Stimulated activated naive B cell treated with anti-CD40 and anti-IgM and Interleukin-4, amounts not matched to agents 10 μg/mL and 1 μg/mL and 100 μg/mL, for 72 hours (primary cell): ENCODE results near the gene UCHL1.
"Not testable (repeated sequence)": the region's sequence is repeated elsewhere in the genome, so short reads cannot be mapped to it uniquely, and the experiment has no call there.

Experiments used
- ATAC-seq, 2 donors: fragments of 150-1000 bp; cut with Tn5 transposase; replicated peaks; 2 replicates each; pipeline ENCODE4 v1.10.0; 2021; ENCODE audit warnings: moderate library complexity in 1 of 2
- DNase-seq: peaks from one replicate; pipeline ENCODE4 v3.0.0; 2021
- H3K27ac Mint-ChIP-seq: one replicate; pipeline ENCODE4 v1.8.0; 2022; ENCODE audit warnings: mild to moderate bottlenecking, mixed read lengths
- H3K27me3 Mint-ChIP-seq, 2 donors: one replicate each; pipeline ENCODE4 v1.8.0; 2022; ENCODE audit warnings: mixed read lengths in 2 of 2
- H3K36me3 Mint-ChIP-seq, 2 donors: one replicate each; pipeline ENCODE4 v1.8.0; 2022; ENCODE audit warnings: mixed read lengths in 2 of 2, mild to moderate bottlenecking in 1 of 2
- H3K4me1 Mint-ChIP-seq, 2 donors: one replicate each; pipeline ENCODE4 v1.8.0; 2022; ENCODE audit warnings: mixed read lengths in 2 of 2, mild to moderate bottlenecking in 1 of 2
- H3K4me3 Mint-ChIP-seq, 2 donors: one replicate each; pipeline ENCODE4 v1.8.0; 2022; ENCODE audit warnings: mild to moderate bottlenecking in 2 of 2, mixed read lengths in 2 of 2, moderate library complexity in 1 of 2
- H3K9me3 Mint-ChIP-seq, 2 donors: one replicate each; pipeline ENCODE4 v1.8.0; 2022; ENCODE audit warnings: mixed read lengths in 2 of 2, mild to moderate bottlenecking in 1 of 2

The UCHL1 gene

DNA sequence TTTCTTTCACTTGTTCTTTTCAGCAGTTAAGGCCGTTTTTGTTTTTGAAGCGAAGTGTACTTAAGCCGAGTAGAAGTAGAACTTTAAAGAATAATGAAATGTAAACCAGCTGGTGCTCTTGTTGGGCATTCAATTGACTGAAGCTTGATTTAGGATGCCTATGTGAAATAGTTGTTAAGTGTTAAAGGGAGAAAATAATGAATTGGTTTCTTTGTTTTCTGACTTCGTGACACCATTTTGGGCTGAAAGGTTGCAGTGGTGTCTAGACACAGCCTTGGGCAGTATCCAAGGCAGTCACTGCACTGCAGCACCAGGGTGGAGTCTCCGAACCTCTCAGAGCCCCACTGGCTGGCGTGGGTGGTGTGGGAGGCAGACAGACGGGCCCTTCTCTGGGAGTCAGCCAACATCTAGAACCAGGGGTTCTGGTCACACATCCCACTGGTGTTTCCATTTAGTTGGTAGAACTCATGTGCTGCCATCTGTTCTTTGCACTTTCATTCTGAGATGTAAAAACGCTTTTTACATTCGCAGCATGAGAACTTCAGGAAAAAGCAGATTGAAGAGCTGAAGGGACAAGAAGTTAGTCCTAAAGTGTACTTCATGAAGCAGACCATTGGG, 3.5 kb downstream of the UCHL1 start:
- Mint-ChIP-seq H3K27me3 (peaks cover 33 to 35% of the 10 kb centered on the region in 2 donors), H3K9me3 (no peaks in the 10 kb centered on the region), H3K36me3 (no peaks in the 10 kb centered on the region), H3K4me1 (peaks cover 8 to 14% of the 10 kb centered on the region in 2 donors), H3K27ac (no peak overlapping the region), H3K4me3 (no peak overlapping the region)
- ATAC-seq (no peak), DNase-seq (no peak)

GRCh38 chr4:41262198-41262597, 5.5 kb downstream of the UCHL1 start:
- H3K27ac Mint-ChIP-seq = no peak overlapping the region
- H3K36me3 Mint-ChIP-seq = no peaks in the 10 kb centered on the region
- peaks cover 16 to 26% of the 10 kb centered on the region in 2 donors for H3K27me3 Mint-ChIP-seq
- ATAC-seq (no peak), DNase-seq (no peak)
- no peaks in the 10 kb centered on the region for H3K9me3 Mint-ChIP-seq
- no peak overlapping the region for H3K4me3 Mint-ChIP-seq
- H3K4me1 Mint-ChIP-seq = peaks cover 6 to 9% of the 10 kb centered on the region in 2 donors

GRCh38 chr4:41264212-41264611, 7.5 kb downstream of the UCHL1 start:
- H3K9me3 Mint-ChIP-seq = no peaks in the 10 kb centered on the region
- no peak overlapping the region for H3K4me3 Mint-ChIP-seq
- DNase-seq (no peak), ATAC-seq (no peak)
- no peak overlapping the region for H3K27ac Mint-ChIP-seq
- H3K4me1 Mint-ChIP-seq = no peaks in the 10 kb centered on the region
- H3K27me3 Mint-ChIP-seq = peaks cover 0 to 13% of the 10 kb centered on the region in 2 donors
- no peaks in the 10 kb centered on the region for H3K36me3 Mint-ChIP-seq

DNA sequence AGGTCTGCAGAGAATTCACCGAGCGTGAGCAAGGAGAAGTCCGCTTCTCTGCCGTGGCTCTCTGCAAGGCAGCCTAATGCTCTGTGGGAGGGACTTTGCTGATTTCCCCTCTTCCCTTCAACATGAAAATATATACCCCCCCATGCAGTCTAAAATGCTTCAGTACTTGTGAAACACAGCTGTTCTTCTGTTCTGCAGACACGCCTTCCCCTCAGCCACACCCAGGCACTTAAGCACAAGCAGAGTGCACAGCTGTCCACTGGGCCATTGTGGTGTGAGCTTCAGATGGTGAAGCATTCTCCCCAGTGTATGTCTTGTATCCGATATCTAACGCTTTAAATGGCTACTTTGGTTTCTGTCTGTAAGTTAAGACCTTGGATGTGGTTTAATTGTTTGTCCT, 11.3 kb downstream of the UCHL1 start:
- no peaks in the 10 kb centered on the region for H3K9me3 Mint-ChIP-seq
- no peaks in the 10 kb centered on the region for H3K36me3 Mint-ChIP-seq
- no peak for DNase-seq
- peaks cover 0 to under 1% of the 10 kb centered on the region in 2 donors for H3K27me3 Mint-ChIP-seq
- no peak overlapping the region for H3K27ac Mint-ChIP-seq
- H3K4me3 Mint-ChIP-seq = no peak overlapping the region
- ATAC-seq = no peak
- H3K4me1 Mint-ChIP-seq = no peaks in the 10 kb centered on the region

- Mint-ChIP-seq H3K27ac (no peak overlapping the region), H3K9me3 (no peaks in the 10 kb centered on the region), H3K27me3 (peaks cover 0 to 5% of the 10 kb centered on the region in 2 donors), H3K4me1 (no peaks in the 10 kb centered on the region), H3K4me3 (no peak overlapping the region), H3K36me3 (no peaks in the 10 kb centered on the region)
- DNase-seq = no peak
- no peak for ATAC-seq
Observed at GRCh38 chr4:41268721-41269517, 12.2 kb downstream of the UCHL1 start.

- DNase-seq = no peak
- Mint-ChIP-seq H3K4me3 (no peak overlapping the region), H3K36me3 (no peaks in the 10 kb centered on the region), H3K27me3 (peaks cover 1 to 6% of the 10 kb centered on the region in 2 donors), H3K9me3 (no peaks in the 10 kb centered on the region), H3K4me1 (no peaks in the 10 kb centered on the region), H3K27ac (no peak overlapping the region)
- ATAC-seq = no peak
Observed at GRCh38 chr4:41269682-41270081, 13.0 kb downstream of the UCHL1 start.

DNA sequence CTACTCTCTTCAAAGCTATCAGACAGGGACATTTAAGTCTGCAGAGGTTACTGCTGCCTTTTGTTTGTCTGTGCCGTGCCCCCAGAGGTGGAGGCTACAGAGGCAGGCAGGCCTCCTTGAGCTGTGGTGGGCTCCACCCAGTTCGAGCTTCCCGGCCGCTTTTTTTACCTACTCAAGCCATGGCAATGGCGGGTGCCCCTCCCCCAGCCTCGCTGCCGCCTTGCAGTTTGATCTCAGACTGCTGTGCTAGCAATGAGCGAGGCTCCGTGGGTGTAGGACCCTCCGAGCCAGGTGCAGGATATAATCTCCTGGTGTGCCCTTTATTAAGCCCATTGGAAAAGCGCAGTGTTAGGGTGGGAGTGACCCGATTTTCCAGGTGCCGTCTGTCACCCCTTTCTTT, 19.2 kb downstream of the UCHL1 start:
- H3K36me3 Mint-ChIP-seq, H3K27ac Mint-ChIP-seq: not testable (repeated sequence)
- H3K27me3 Mint-ChIP-seq = peaks cover 24% of the 10 kb centered on the region in 2 donors

GRCh38 chr4:41280010-41280409, 23.3 kb downstream of the UCHL1 start:
- H3K4me1 Mint-ChIP-seq = no peaks in the 10 kb centered on the region

More for the DNA sequence above, 19.2 kb downstream of the UCHL1 start:
- not testable (repeated sequence) for H3K4me1 Mint-ChIP-seq, H3K9me3 Mint-ChIP-seq, H3K4me3 Mint-ChIP-seq, DNase-seq, ATAC-seq

GRCh38 chr4:41281038-41281634, 24.4 kb downstream of the UCHL1 start:
- no peaks in the 10 kb centered on the region for H3K36me3 Mint-ChIP-seq
- peak; percentile 93 to 96 for ATAC-seq
- peak; percentile 31 for DNase-seq
- no peak overlapping the region for H3K4me3 Mint-ChIP-seq
- H3K27me3 Mint-ChIP-seq = peaks cover 12 to 15% of the 10 kb centered on the region in 2 donors
- H3K4me1 Mint-ChIP-seq = no peaks in the 10 kb centered on the region
- peaks cover 0 to 2% of the 10 kb centered on the region in 2 donors for H3K9me3 Mint-ChIP-seq
- no peak overlapping the region for H3K27ac Mint-ChIP-seq

More at GRCh38 chr4:41280010-41280409, 23.3 kb downstream of the UCHL1 start:
- Mint-ChIP-seq H3K36me3 (peaks cover 0 to 2% of the 10 kb centered on the region in 2 donors), H3K27ac (no peak overlapping the region), H3K27me3 (peaks cover 14 to 20% of the 10 kb centered on the region in 2 donors), H3K9me3 (peaks cover 0 to 2% of the 10 kb centered on the region in 2 donors), H3K4me3 (no peak overlapping the region)
- ATAC-seq (no peak), DNase-seq (no peak)

GRCh38 chr4:41282366-41282765, 25.6 kb downstream of the UCHL1 start:
- peaks cover 12 to 15% of the 10 kb centered on the region in 2 donors for H3K27me3 Mint-ChIP-seq
- DNase-seq (no peak), ATAC-seq (no peak)
- no peaks in the 10 kb centered on the region for H3K36me3 Mint-ChIP-seq
- H3K4me1 Mint-ChIP-seq = no peaks in the 10 kb centered on the region
- H3K4me3 Mint-ChIP-seq = no peak overlapping the region
- no peak overlapping the region for H3K27ac Mint-ChIP-seq
- peaks cover 0 to 2% of the 10 kb centered on the region in 2 donors for H3K9me3 Mint-ChIP-seq

DNA sequence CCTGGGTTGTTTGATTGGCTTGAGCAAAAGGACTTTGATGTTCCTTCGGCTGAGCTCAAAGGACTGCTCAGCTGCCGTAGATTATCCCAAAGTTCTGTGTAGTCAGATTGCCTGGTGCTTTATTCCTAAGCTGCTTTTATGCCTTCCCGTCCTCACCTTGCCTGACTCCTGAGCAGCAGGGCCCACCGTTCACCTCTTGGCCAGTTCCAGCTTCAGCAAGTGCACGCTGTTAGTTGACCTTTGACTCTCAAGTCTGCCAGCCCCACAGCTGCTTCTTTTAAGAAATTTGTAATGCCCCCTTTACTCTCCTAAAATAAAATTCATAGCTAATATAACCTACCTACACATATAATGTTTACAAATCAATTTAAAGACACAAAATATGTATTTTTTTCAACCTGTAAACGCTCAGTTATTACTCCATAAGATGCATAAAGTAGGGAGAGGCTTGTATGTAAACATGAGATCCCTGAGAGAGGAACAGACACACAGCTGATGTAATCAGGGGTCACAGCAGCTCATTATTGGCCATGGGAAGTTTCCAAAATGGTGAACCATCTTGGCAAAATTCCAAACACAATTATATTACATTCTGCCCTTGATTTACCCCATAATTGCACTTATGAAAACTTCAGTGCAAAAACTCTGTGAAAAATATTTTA, 28.6 kb downstream of the UCHL1 start:
- DNase-seq (no peak), ATAC-seq (no peak)
- no peaks in the 10 kb centered on the region for H3K9me3 Mint-ChIP-seq
- no peak overlapping the region for H3K4me3 Mint-ChIP-seq
- no peaks in the 10 kb centered on the region for H3K4me1 Mint-ChIP-seq
- H3K27me3 Mint-ChIP-seq = peaks cover 2 to 5% of the 10 kb centered on the region in 2 donors
- H3K36me3 Mint-ChIP-seq = no peaks in the 10 kb centered on the region
- H3K27ac Mint-ChIP-seq = no peak overlapping the region

GRCh38 chr4:41285864-41286235, 29.1 kb downstream of the UCHL1 start:
- ATAC-seq (no peak), DNase-seq (no peak)
- Mint-ChIP-seq H3K36me3 (no peaks in the 10 kb centered on the region), H3K27ac (no peak overlapping the region), H3K4me1 (no peaks in the 10 kb centered on the region), H3K9me3 (no peaks in the 10 kb centered on the region), H3K27me3 (no peaks in the 10 kb centered on the region), H3K4me3 (no peak overlapping the region)

DNA sequence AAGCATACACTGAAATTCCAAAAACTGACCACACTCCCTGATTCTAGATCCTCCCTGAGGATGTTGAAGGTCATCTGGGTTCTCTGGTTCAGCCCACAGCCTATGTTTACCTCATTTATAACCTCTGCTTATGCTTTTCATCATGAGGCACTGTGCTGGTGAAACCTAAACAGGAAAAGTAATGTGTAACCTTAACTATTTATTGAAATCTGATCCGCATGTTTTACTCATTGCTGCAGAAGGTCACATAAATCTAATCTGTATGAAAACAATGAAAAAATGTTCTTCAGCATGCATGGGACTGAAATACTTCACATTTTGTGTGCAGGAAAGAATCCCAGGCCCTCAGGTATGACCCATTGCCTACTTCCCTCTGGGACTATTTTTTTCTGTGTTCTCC, 30.3 kb downstream of the UCHL1 start:
- Mint-ChIP-seq H3K36me3 (no peaks in the 10 kb centered on the region), H3K4me1 (no peaks in the 10 kb centered on the region), H3K9me3 (no peaks in the 10 kb centered on the region), H3K27ac (no peak overlapping the region), H3K4me3 (no peak overlapping the region), H3K27me3 (no peaks in the 10 kb centered on the region)
- DNase-seq (no peak), ATAC-seq (peak in 1 of 2 donors; percentile 14)

- DNase-seq (no peak), ATAC-seq (no peak)
- no peaks in the 10 kb centered on the region for H3K27me3 Mint-ChIP-seq
- H3K36me3 Mint-ChIP-seq = no peaks in the 10 kb centered on the region
- no peak overlapping the region for H3K27ac Mint-ChIP-seq
- H3K4me3 Mint-ChIP-seq = no peak overlapping the region
- no peaks in the 10 kb centered on the region for H3K9me3 Mint-ChIP-seq
- H3K4me1 Mint-ChIP-seq = no peaks in the 10 kb centered on the region
Observed at GRCh38 chr4:41287852-41288251, 31.1 kb downstream of the UCHL1 start.
